ENCODE measurements around the gene DCHS1. TPM values are rescaled to one million over a fixed set of nuclear protein-coding genes. Genes with fewer than 3 reads are reported as not detected.
A peak's percentile ranks its signal among the peaks of the same experiment; 100 is the strongest.

The DCHS1 gene
- total and polyA plus RNA-seq, 9 of the 15 experiments (the other 6 are each of a cell fraction or from before 2014, with no cell fraction given): 0.04 to 0.49 (median 0.14) TPM; not detected in 2

DNA sequence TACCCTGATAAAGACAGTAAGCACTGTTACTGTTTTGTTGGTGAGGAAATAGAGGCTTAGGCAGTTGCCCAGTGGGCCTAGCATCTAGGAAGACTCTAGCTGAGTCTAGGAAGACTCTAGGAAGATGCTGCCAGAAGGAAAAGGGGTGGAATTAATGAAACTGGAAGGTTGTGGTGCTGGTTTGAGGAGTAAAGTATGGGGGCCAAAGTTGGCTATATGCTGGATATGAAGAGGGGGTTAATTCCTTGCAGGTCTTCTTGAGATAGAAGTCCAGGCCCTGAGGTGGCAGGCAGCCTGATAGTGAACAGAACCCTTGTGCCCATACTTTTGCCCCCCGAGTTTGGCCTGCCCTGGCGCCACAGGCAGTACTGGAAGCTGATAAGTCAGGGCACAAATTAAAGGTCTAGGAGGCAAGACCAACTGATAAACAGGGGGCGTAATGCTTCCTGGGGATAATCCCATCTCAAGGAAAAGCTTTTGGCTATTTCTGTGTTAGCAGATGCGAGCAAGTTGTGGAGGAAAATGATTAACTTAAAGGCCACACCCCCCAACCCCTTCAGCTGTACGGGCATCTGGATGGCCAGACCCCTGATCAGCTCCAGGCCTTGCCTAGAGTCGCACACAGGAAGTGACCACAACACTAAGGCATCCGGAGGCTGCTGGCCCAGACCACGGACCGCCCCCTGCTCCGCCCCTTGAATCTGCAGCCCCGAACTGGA lies 49.0 kb downstream of the DCHS1 start (continued):
- no peak for TF ChIP-seq NFE2L1 (tag; IDR thresholded peaks at IDR 0.05; ENCODE audit: borderline replicate concordance, low read depth)
- TF ChIP-seq SNRNP70 (optimal IDR thresholded peaks at IDR 0.05; ENCODE audit: low read depth, low read length): no peak
- no peak for TF ChIP-seq ZNF699 (CRISPR knock-in tag; IDR thresholded peaks at IDR 0.05; ENCODE audit: insufficient replicate concordance)
- TF ChIP-seq, protein P1, sequence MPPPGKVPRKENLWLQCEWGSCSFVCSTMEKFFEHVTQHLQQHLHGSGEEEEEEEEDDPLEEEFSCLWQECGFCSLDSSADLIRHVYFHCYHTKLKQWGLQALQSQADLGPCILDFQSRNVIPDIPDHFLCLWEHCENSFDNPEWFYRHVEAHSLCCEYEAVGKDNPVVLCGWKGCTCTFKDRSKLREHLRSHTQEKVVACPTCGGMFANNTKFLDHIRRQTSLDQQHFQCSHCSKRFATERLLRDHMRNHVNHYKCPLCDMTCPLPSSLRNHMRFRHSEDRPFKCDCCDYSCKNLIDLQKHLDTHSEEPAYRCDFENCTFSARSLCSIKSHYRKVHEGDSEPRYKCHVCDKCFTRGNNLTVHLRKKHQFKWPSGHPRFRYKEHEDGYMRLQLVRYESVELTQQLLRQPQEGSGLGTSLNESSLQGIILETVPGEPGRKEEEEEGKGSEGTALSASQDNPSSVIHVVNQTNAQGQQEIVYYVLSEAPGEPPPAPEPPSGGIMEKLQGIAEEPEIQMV (tag; conservative IDR thresholded peaks at IDR 0.05; ENCODE audit: low read depth): no peak
- TF ChIP-seq ESRRB (CRISPR knock-in tag; IDR thresholded peaks at IDR 0.05; ENCODE audit: borderline replicate concordance): no peak
- TF ChIP-seq NBN (IDR thresholded peaks at IDR 0.05; ENCODE audit: low read depth): no peak
- TF ChIP-seq BCL6 (CRISPR knock-in tag; IDR thresholded peaks at IDR 0.05): 0 out of 2 replicates have a peak, but pooled peaks have one; percentile 7
- no peak for TF ChIP-seq HNRNPUL1 (IDR thresholded peaks at IDR 0.05; ENCODE audit: low read length)
- TF ChIP-seq MAZ (CRISPR knock-in tag; conservative IDR thresholded peaks at IDR 0.05 in 1 of 2, IDR thresholded peaks at IDR 0.05 in 1 of 2): no peak; a peak in 1 of 4 replicates
- peak; percentile 49; the same call in 1 of the 2 replicates for TF ChIP-seq SPI1 (IDR thresholded peaks at IDR 0.05; ENCODE audit: borderline replicate concordance, low read depth, low read length)
- TF ChIP-seq, protein P2, sequence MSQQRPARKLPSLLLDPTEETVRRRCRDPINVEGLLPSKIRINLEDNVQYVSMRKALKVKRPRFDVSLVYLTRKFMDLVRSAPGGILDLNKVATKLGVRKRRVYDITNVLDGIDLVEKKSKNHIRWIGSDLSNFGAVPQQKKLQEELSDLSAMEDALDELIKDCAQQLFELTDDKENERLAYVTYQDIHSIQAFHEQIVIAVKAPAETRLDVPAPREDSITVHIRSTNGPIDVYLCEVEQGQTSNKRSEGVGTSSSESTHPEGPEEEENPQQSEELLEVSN (IDR thresholded peaks at IDR 0.05; ENCODE audit: borderline replicate concordance in 1 of 2, extremely low read depth in 1 of 2, insufficient read depth in 1 of 2, insufficient read length in 1 of 2, low read depth in 1 of 2, low read length in 1 of 2, poor library complexity in 1 of 2, severe bottlenecking in 1 of 2): peak in 1 of 2 experiments; percentile 21
- no peak for TF ChIP-seq CREBBP (IDR thresholded peaks at IDR 0.05; ENCODE audit: low read depth, low read length)
- peak; percentile 77; the same call in 1 of the 2 replicates for TF ChIP-seq GABPB1 (CRISPR knock-in tag; IDR thresholded peaks at IDR 0.05)
- TF ChIP-seq RCOR1 (IDR thresholded peaks at IDR 0.05; ENCODE audit: borderline replicate concordance in 1 of 2, low read depth in 2 of 2, low read length in 2 of 2): no peak
- no peak for TF ChIP-seq ZNF316 (IDR thresholded peaks at IDR 0.05)
- no peak for TF ChIP-seq ZNF3 (CRISPR knock-in tag; IDR thresholded peaks at IDR 0.05)
- TF ChIP-seq ZNF75A (CRISPR knock-in tag; IDR thresholded peaks at IDR 0.05): no peak
- TF ChIP-seq RHOXF2B (CRISPR knock-in tag; conservative IDR thresholded peaks at IDR 0.05): no peak
- TF ChIP-seq ATF6 (CRISPR knock-in tag; IDR thresholded peaks at IDR 0.05): no peak
- no peak for TF ChIP-seq ARNT (IDR thresholded peaks at IDR 0.05)
- no peak; the same call in 1 of the 2 replicates for TF ChIP-seq ZBTB2 (IDR thresholded peaks at IDR 0.05)
- no peak for TF ChIP-seq ETS2 (tag; IDR thresholded peaks at IDR 0.05; ENCODE audit: borderline replicate concordance, poor library complexity, severe bottlenecking)

Data from K562 (cell line).